SU-DHL-6 (cell line): ENCODE data around the gene PSMB8.
A peak's percentile ranks its signal among the peaks of the same experiment; 100 is the strongest.

Source experiments
- EZH2phosphoT487 ChIP-seq: fragments of 200-600 bp; sonication (generic), shearing (Covaris generic); conservative IDR thresholded peaks from 2 replicates; pipeline ENCODE4 v1.6.1; 2018; ENCODE audit warnings: mild to moderate bottlenecking, antibody characterized with exemption, low read length, moderate library complexity, mixed read lengths
- TF ChIP-seq, protein P1 (sequence below): fragments of 200-600 bp; sonication (generic); IDR thresholded peaks from one replicate; pipeline ENCODE4 v1.5.1; 2017; ENCODE audit warnings: antibody characterized with exemption, mild to moderate bottlenecking, low read length, moderate library complexity; ENCODE audit not compliant: insufficient read depth, poor library complexity, severe bottlenecking

DNA sequence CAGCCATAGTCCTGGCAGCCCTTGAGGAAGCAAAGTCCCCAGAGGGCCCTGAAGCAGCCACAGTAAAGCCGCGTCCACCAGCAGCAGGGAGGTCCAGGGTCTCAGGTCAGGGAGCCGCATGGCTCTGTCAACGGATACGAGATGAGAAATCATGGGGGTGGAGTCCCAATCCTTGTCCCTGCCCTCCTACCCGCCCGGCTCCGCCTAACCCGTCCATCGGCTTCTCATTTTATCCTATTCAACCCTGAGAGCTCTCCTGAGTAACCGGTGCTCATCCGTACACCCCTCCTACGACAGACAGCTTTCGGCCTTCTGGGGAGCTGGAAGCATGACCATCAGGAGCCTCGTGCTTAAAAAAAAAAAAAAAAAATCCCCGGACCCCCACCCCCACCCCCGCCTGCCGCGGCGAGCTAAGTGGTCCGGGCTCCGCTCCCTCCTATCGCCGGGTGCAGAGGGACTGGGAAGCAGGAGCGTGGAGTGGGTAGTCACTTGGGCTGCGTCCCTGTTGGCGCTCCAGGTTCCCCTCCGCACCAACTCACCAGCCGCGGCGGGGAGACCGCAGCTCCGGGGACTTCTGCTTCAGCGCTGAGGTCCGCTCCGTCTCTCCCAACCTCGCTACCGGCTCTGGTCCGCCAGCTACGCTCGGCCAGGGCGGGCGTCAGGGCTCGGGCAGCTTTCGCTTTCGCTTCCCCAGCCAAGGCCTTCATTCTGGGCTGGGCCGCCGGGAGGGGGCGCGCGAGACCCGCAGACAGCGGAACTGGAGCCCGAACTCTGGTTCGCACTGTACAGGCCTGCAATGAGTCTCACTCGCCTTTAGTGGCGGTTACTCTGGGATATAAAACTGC lies 5.5 kb downstream of the PSMB8 start, which contains the start of gene TAP2:
- TF ChIP-seq, protein P1, sequence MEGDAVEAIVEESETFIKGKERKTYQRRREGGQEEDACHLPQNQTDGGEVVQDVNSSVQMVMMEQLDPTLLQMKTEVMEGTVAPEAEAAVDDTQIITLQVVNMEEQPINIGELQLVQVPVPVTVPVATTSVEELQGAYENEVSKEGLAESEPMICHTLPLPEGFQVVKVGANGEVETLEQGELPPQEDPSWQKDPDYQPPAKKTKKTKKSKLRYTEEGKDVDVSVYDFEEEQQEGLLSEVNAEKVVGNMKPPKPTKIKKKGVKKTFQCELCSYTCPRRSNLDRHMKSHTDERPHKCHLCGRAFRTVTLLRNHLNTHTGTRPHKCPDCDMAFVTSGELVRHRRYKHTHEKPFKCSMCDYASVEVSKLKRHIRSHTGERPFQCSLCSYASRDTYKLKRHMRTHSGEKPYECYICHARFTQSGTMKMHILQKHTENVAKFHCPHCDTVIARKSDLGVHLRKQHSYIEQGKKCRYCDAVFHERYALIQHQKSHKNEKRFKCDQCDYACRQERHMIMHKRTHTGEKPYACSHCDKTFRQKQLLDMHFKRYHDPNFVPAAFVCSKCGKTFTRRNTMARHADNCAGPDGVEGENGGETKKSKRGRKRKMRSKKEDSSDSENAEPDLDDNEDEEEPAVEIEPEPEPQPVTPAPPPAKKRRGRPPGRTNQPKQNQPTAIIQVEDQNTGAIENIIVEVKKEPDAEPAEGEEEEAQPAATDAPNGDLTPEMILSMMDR: peak; percentile 100
- TF ChIP-seq EZH2phosphoT487: no peak
